ENCODE measurements around the gene IQCF2.
"Not testable (repeated sequence)": the region's sequence is repeated elsewhere in the genome, so short reads cannot be mapped to it uniquely, and the experiment has no call there.

IQCF2 gene

GRCh38 chr3:51876186-51876585 is 14.8 kb downstream of the IQCF2 start:
- DNase-seq (ENCODE audit: low read depth in 1 of 2, low spot score in 1 of 2), result no peak

- DNase-seq (ENCODE audit: low read depth in 1 of 2, low spot score in 1 of 2), result no peak
Measured at GRCh38 chr3:51879937-51880336, 18.5 kb downstream of the IQCF2 start.

GRCh38 chr3:51886447-51886846 is 25.0 kb downstream of the IQCF2 start:
- DNase-seq (ENCODE audit: low read depth in 1 of 2, low spot score in 1 of 2), result no peak

GRCh38 chr3:51887620-51888019 is 26.2 kb downstream of the IQCF2 start:
- no peak for DNase-seq (ENCODE audit: low read depth in 1 of 2, low spot score in 1 of 2)

- no peak for DNase-seq (ENCODE audit: low read depth in 1 of 2, low spot score in 1 of 2)
Measured at GRCh38 chr3:51888463-51889105, 27.2 kb downstream of the IQCF2 start.

- no peak for DNase-seq (ENCODE audit: low read depth in 1 of 2, low spot score in 1 of 2)
Measured at GRCh38 chr3:51891242-51892039, 30.0 kb downstream of the IQCF2 start.

- DNase-seq (ENCODE audit: low read depth in 1 of 2, low spot score in 1 of 2), result no peak
Measured at GRCh38 chr3:51894391-51894790, 33.0 kb downstream of the IQCF2 start.

GRCh38 chr3:51894939-51895338 is 33.5 kb downstream of the IQCF2 start:
- DNase-seq (ENCODE audit: low read depth in 1 of 2, low spot score in 1 of 2), result no peak

GRCh38 chr3:51896607-51897305 is 35.3 kb downstream of the IQCF2 start:
- DNase-seq (ENCODE audit: low read depth in 1 of 2, low spot score in 1 of 2), result no peak

GRCh38 chr3:51897391-51897790 is 36.0 kb downstream of the IQCF2 start:
- no peak for DNase-seq (ENCODE audit: low read depth in 1 of 2, low spot score in 1 of 2)

GRCh38 chr3:51900043-51900442 is 38.6 kb downstream of the IQCF2 start:
- not testable (repeated sequence) for DNase-seq (ENCODE audit: low read depth in 1 of 2, low spot score in 1 of 2)

- DNase-seq (ENCODE audit: low read depth in 1 of 2, low spot score in 1 of 2), result not testable (repeated sequence)
Measured at GRCh38 chr3:51902361-51902760, 40.9 kb downstream of the IQCF2 start.

GRCh38 chr3:51904034-51904823 is 42.8 kb downstream of the IQCF2 start:
- no peak for DNase-seq (ENCODE audit: low read depth in 1 of 2, low spot score in 1 of 2)

GRCh38 chr3:51908026-51908425 is 46.6 kb downstream of the IQCF2 start:
- no peak for DNase-seq (ENCODE audit: low read depth in 1 of 2, low spot score in 1 of 2)
